ENCODE results near the gene CUEDC1.

CUEDC1 gene, protein sequence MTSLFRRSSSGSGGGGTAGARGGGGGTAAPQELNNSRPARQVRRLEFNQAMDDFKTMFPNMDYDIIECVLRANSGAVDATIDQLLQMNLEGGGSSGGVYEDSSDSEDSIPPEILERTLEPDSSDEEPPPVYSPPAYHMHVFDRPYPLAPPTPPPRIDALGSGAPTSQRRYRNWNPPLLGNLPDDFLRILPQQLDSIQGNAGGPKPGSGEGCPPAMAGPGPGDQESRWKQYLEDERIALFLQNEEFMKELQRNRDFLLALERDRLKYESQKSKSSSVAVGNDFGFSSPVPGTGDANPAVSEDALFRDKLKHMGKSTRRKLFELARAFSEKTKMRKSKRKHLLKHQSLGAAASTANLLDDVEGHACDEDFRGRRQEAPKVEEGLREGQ

DNA sequence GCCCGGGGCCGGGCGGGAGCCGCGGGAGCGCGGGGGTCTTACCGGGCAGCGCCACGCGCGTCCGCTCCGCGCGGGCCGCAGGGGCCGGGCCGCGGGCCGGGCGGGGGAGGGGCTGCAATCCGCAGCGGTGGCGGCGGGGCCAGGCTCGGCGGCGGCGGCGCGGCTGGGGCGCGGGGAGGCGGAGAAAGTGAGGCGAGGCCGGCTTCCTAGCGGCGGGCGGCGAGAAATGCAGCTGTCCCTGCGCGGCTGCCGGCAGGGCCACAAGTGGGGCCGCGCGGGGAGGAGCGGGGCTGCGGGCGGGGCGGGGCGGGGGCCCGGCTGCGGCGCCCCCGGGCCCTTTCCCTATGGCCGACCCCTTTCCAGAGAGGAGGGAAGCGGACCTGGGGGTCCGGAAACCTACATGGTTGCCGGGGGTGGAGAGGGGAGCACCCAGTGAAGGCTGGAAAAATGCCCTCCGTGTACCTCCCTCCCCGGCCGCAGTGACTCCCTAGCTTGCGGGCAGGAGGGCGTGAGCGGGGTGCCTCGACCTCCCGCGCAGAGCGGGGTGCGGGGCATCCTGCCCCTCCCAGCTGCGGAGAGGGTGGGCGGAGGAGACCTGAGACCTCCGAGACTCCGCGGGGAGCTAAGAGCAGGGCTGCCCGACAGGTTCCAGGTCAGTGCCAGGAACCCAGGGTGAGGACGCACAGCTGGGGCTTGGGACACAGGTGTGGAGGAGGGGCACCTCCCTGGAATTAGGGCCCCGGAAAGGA, at the start of gene CUEDC1:
Gene CUEDC1, minus strand, starts transcription at position 230 of the 749 bp plus-strand sequence. CDS start 69,848 bp downstream, outside the sequence.
- no peaks in the 10 kb centered on the region for H3K36me3 ChIP-seq (ENCODE audit: control insufficient read depth in 2 of 2, insufficient read depth in 2 of 2, low read length in 2 of 2)
- H3K4me3 ChIP-seq (ENCODE audit: low read length in 2 of 2), result peak within 1 kb of the TSS; percentile 63 to 73
- H3K9me3 ChIP-seq (ENCODE audit: control insufficient read depth in 2 of 2, low read length in 2 of 2), result no peaks in the 10 kb centered on the region
- H3K27ac ChIP-seq (ENCODE audit: low read depth in 2 of 2, low read length in 2 of 2), result peak within 1 kb of the TSS; percentile 82 to 88
- peaks cover 0 to 2% of the 10 kb centered on the region in 2 donors for H3K27me3 ChIP-seq (ENCODE audit: control insufficient read depth in 2 of 2, insufficient read depth in 2 of 2, low read length in 2 of 2)
- H3K9ac ChIP-seq (ENCODE audit: low read depth in 1 of 2, low read length in 2 of 2), result peak within 1 kb of the TSS; percentile 65 to 73
- H3K4me1 ChIP-seq (ENCODE audit: control insufficient read depth in 2 of 2, insufficient read depth in 2 of 2, low read length in 2 of 2), result peaks cover 12 to 19% of the 10 kb centered on the region in 2 donors

- Histone ChIP-seq H3K27ac (ENCODE audit: low read depth in 2 of 2, low read length in 2 of 2) (no peak overlapping the region), H3K27me3 (ENCODE audit: control insufficient read depth in 2 of 2, insufficient read depth in 2 of 2, low read length in 2 of 2) (no peaks in the 10 kb centered on the region), H3K36me3 (ENCODE audit: control insufficient read depth in 2 of 2, insufficient read depth in 2 of 2, low read length in 2 of 2) (peaks cover 52 to 55% of the 10 kb centered on the region in 2 donors), H3K4me3 (ENCODE audit: low read length in 2 of 2) (no peak overlapping the region), H3K9ac (ENCODE audit: low read depth in 1 of 2, low read length in 2 of 2) (no peak overlapping the region), H3K4me1 (ENCODE audit: control insufficient read depth in 2 of 2, insufficient read depth in 2 of 2, low read length in 2 of 2) (peaks cover 22 to 29% of the 10 kb centered on the region in 2 donors), H3K9me3 (ENCODE audit: control insufficient read depth in 2 of 2, low read length in 2 of 2) (no peaks in the 10 kb centered on the region)
Observed at GRCh38 chr17:58004060-58004459, 48.8 kb upstream of the CUEDC1 start.

GRCh38 chr17:58002973-58003372, 47.8 kb upstream of the CUEDC1 start:
- no peaks in the 10 kb centered on the region for H3K27me3 ChIP-seq (ENCODE audit: control insufficient read depth in 2 of 2, insufficient read depth in 2 of 2, low read length in 2 of 2)
- peak overlapping the region in 1 of 2 donors; percentile 29 for H3K9ac ChIP-seq (ENCODE audit: low read depth in 1 of 2, low read length in 2 of 2)
- H3K9me3 ChIP-seq (ENCODE audit: control insufficient read depth in 2 of 2, low read length in 2 of 2), result no peaks in the 10 kb centered on the region
- H3K36me3 ChIP-seq (ENCODE audit: control insufficient read depth in 2 of 2, insufficient read depth in 2 of 2, low read length in 2 of 2), result peaks cover 55 to 62% of the 10 kb centered on the region in 2 donors
- H3K27ac ChIP-seq (ENCODE audit: low read depth in 2 of 2, low read length in 2 of 2), result no peak overlapping the region
- H3K4me1 ChIP-seq (ENCODE audit: control insufficient read depth in 2 of 2, insufficient read depth in 2 of 2, low read length in 2 of 2), result peaks cover 20 to 26% of the 10 kb centered on the region in 2 donors
- no peak overlapping the region for H3K4me3 ChIP-seq (ENCODE audit: low read length in 2 of 2)

GRCh38 chr17:58002154-58002948, 47.1 kb upstream of the CUEDC1 start:
- no peaks in the 10 kb centered on the region for H3K27me3 ChIP-seq (ENCODE audit: control insufficient read depth in 2 of 2, insufficient read depth in 2 of 2, low read length in 2 of 2)
- no peak overlapping the region for H3K27ac ChIP-seq (ENCODE audit: low read depth in 2 of 2, low read length in 2 of 2)
- H3K4me1 ChIP-seq (ENCODE audit: control insufficient read depth in 2 of 2, insufficient read depth in 2 of 2, low read length in 2 of 2), result peaks cover 15 to 23% of the 10 kb centered on the region in 2 donors
- H3K9me3 ChIP-seq (ENCODE audit: control insufficient read depth in 2 of 2, low read length in 2 of 2), result no peaks in the 10 kb centered on the region
- no peak overlapping the region for H3K4me3 ChIP-seq (ENCODE audit: low read length in 2 of 2)
- H3K9ac ChIP-seq (ENCODE audit: low read depth in 1 of 2, low read length in 2 of 2), result no peak overlapping the region
- H3K36me3 ChIP-seq (ENCODE audit: control insufficient read depth in 2 of 2, insufficient read depth in 2 of 2, low read length in 2 of 2), result peaks cover 61 to 62% of the 10 kb centered on the region in 2 donors

DNA sequence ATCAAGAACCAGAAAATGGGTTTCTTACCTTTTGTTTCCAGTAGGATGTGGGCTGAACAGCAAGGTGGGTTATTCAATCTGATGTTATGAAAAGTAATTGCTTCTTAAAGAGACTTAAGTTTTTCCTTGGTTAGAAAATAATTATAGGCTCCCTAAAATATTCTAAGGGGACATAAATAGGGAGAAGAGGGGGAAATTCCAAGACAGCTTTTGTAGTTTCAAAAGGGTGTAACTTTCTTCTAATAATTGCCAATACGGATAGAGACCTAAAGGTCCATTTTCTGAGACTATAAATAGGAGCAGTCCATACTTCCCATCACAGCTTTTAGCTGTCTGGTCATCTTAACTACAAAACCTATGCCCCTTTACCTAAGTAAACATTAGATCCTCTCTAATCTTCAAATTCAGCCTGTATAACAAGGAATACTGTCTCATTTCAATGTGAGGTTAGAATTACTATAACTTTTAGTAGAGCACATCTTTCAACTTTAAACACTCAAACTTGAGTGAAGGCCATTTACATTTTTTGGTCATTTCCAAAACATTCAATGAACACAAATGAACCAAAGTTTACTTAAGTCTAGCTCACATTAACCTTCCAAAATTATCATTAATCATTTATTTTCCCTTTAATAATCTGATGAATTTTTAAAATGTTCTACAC, 46.4 kb upstream of the CUEDC1 start:
- H3K9me3 ChIP-seq (ENCODE audit: control insufficient read depth in 2 of 2, low read length in 2 of 2), result no peaks in the 10 kb centered on the region
- no peak overlapping the region for H3K4me3 ChIP-seq (ENCODE audit: low read length in 2 of 2)
- H3K27ac ChIP-seq (ENCODE audit: low read depth in 2 of 2, low read length in 2 of 2), result no peak overlapping the region
- peaks cover 61 to 62% of the 10 kb centered on the region in 2 donors for H3K36me3 ChIP-seq (ENCODE audit: control insufficient read depth in 2 of 2, insufficient read depth in 2 of 2, low read length in 2 of 2)
- H3K4me1 ChIP-seq (ENCODE audit: control insufficient read depth in 2 of 2, insufficient read depth in 2 of 2, low read length in 2 of 2), result peaks cover 15 to 23% of the 10 kb centered on the region in 2 donors
- no peaks in the 10 kb centered on the region for H3K27me3 ChIP-seq (ENCODE audit: control insufficient read depth in 2 of 2, insufficient read depth in 2 of 2, low read length in 2 of 2)
- H3K9ac ChIP-seq (ENCODE audit: low read depth in 1 of 2, low read length in 2 of 2), result no peak overlapping the region

DNA sequence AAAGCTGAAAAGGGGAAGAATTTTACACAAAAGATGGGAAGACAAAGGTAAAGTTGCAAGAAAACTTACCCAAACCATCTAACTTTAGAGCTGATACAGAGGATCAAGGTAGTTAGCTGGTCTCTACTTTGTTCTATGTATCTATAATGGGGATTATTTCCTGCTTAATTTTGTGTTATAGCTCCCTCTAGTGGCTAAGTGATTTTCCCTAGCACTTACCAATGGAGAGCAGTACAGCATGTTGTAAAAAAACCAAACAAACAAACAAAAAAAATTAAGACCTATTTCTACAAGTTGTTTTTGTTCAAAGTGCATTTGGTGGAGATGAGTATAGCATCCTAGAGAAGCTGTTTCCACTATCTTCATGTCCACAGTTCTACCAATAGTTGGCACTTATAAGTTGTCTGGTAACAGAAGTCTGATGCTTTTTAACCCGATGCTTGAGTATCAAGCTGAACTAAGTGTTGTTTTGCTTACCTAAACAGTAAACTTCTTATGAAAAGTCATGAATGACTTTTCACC, 44.3 kb upstream of the CUEDC1 start:
- H3K9me3 ChIP-seq (ENCODE audit: control insufficient read depth in 2 of 2, low read length in 2 of 2), result no peaks in the 10 kb centered on the region
- H3K27ac ChIP-seq (ENCODE audit: low read depth in 2 of 2, low read length in 2 of 2), result no peak overlapping the region
- H3K9ac ChIP-seq (ENCODE audit: low read depth in 1 of 2, low read length in 2 of 2), result no peak overlapping the region
- peaks cover 48 to 50% of the 10 kb centered on the region in 2 donors for H3K36me3 ChIP-seq (ENCODE audit: control insufficient read depth in 2 of 2, insufficient read depth in 2 of 2, low read length in 2 of 2)
- H3K4me1 ChIP-seq (ENCODE audit: control insufficient read depth in 2 of 2, insufficient read depth in 2 of 2, low read length in 2 of 2), result peaks cover 0 to 10% of the 10 kb centered on the region in 2 donors
- no peaks in the 10 kb centered on the region for H3K27me3 ChIP-seq (ENCODE audit: control insufficient read depth in 2 of 2, insufficient read depth in 2 of 2, low read length in 2 of 2)
- no peak overlapping the region for H3K4me3 ChIP-seq (ENCODE audit: low read length in 2 of 2)

DNA sequence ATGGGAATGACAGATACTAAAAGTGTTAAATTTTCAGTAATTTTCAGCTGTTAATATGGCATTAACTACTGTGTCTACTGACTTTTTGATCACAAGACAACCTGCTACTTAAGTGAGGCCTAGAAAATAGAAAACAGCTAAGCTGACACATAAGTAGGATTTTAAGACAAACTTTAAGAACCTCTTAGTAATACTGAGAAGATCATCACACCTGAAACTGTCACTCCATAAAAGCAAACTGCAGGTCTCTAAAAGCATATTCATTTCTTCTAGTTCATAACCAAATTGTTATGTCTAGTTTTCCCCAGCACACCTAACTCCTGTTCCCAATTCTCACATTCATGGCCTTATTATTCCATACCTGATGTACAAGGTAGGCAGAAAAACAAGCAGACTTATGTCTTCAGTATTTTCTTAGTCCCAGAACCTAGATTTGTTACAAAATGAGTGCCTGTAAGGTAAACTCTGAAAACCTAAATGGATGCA, 43.8 kb upstream of the CUEDC1 start:
- peaks cover 0 to 5% of the 10 kb centered on the region in 2 donors for H3K4me1 ChIP-seq (ENCODE audit: control insufficient read depth in 2 of 2, insufficient read depth in 2 of 2, low read length in 2 of 2)
- no peak overlapping the region for H3K9ac ChIP-seq (ENCODE audit: low read depth in 1 of 2, low read length in 2 of 2)
- H3K27ac ChIP-seq (ENCODE audit: low read depth in 2 of 2, low read length in 2 of 2), result no peak overlapping the region
- H3K9me3 ChIP-seq (ENCODE audit: control insufficient read depth in 2 of 2, low read length in 2 of 2), result no peaks in the 10 kb centered on the region
- no peaks in the 10 kb centered on the region for H3K27me3 ChIP-seq (ENCODE audit: control insufficient read depth in 2 of 2, insufficient read depth in 2 of 2, low read length in 2 of 2)
- H3K36me3 ChIP-seq (ENCODE audit: control insufficient read depth in 2 of 2, insufficient read depth in 2 of 2, low read length in 2 of 2), result peaks cover 43 to 44% of the 10 kb centered on the region in 2 donors
- H3K4me3 ChIP-seq (ENCODE audit: low read length in 2 of 2), result no peak overlapping the region

- H3K27ac ChIP-seq (ENCODE audit: low read depth in 2 of 2, low read length in 2 of 2), result no peak overlapping the region
- peaks cover 0 to 5% of the 10 kb centered on the region in 2 donors for H3K4me1 ChIP-seq (ENCODE audit: control insufficient read depth in 2 of 2, insufficient read depth in 2 of 2, low read length in 2 of 2)
- H3K9me3 ChIP-seq (ENCODE audit: control insufficient read depth in 2 of 2, low read length in 2 of 2), result no peaks in the 10 kb centered on the region
- no peaks in the 10 kb centered on the region for H3K27me3 ChIP-seq (ENCODE audit: control insufficient read depth in 2 of 2, insufficient read depth in 2 of 2, low read length in 2 of 2)
- peaks cover 25 to 28% of the 10 kb centered on the region in 2 donors for H3K36me3 ChIP-seq (ENCODE audit: control insufficient read depth in 2 of 2, insufficient read depth in 2 of 2, low read length in 2 of 2)
- no peak overlapping the region for H3K9ac ChIP-seq (ENCODE audit: low read depth in 1 of 2, low read length in 2 of 2)
- no peak overlapping the region for H3K4me3 ChIP-seq (ENCODE audit: low read length in 2 of 2)
Observed at GRCh38 chr17:57997085-57997809, 42.0 kb upstream of the CUEDC1 start.
